Type B pancreatic cell (in vitro differentiated cells): ENCODE measurements around the gene CAPN5. TPM values are rescaled to one million over a fixed set of nuclear protein-coding genes. Genes with fewer than 3 reads are reported as not detected.

ENCODE experiments used
- DNase-seq: peaks from one replicate; pipeline ENCODE4 v3.0.0; 2021; ENCODE audit warnings: mixed read lengths; ENCODE audit not compliant: unreplicated experiment; ENCODE audit errors: extremely low spot score
- H3K27ac Mint-ChIP-seq: 2 replicates; pipeline ENCODE4 v1.8.0; 2021; ENCODE audit warnings: mild to moderate bottlenecking, mixed read lengths
- H3K27me3 Mint-ChIP-seq: 2 replicates; pipeline ENCODE4 v1.8.0; 2021; ENCODE audit warnings: mixed read lengths
- H3K36me3 Mint-ChIP-seq: 2 replicates; pipeline ENCODE4 v1.8.0; 2021; ENCODE audit warnings: mixed read lengths
- H3K4me1 Mint-ChIP-seq: one replicate; pipeline ENCODE4 v1.8.0; 2021; ENCODE audit warnings: mixed read lengths; ENCODE audit not compliant: unreplicated experiment
- H3K4me3 Mint-ChIP-seq: 2 replicates; pipeline ENCODE4 v1.8.0; 2021; ENCODE audit warnings: mild to moderate bottlenecking, mixed read lengths
- H3K9me3 Mint-ChIP-seq: 2 replicates; pipeline ENCODE4 v1.8.0; 2021; ENCODE audit warnings: mixed read lengths
- CTCF ChIP-seq: fragments of 200-600 bp; sonication (generic); conservative IDR thresholded peaks from 2 replicates; pipeline ENCODE4 v1.5.0; 2021; ENCODE audit warnings: antibody characterized with exemption, mild to moderate bottlenecking
- total RNA-seq: library from RNA; stranded (reverse); gene quantifications from 2 replicates; pipeline ENCODE4 v1.2.1, GENCODE V29; 2021; ENCODE audit warnings: low replicate concordance

The CAPN5 gene
- total RNA-seq, 1 donor from 2014 or later: 18.8 TPM

DNA sequence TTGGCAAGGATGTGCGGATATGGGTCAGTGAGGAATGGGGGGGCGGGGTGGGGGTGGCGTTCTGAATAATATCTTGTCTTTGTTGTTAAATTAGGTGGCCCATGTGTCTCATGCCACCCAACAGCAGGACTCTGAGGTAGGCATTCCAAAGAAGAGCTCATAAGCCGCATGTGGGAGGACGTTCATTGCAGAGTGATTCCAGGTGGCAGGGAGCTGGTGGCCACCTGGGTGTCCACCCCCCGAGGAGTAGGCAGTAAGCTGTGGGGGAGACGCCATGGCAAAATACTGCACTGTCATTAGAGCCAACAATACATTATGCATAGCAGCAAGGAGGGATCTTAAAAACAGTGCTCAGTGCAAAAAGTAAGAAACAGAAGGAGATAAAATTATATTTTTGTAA lies 14.3 kb upstream of the CAPN5 start:
- TF ChIP-seq CTCF: no peak
- H3K27ac Mint-ChIP-seq: no peak overlapping the region
- no peaks in the 10 kb centered on the region for H3K4me1 Mint-ChIP-seq
- DNase-seq: no peak
- no peaks in the 10 kb centered on the region for H3K9me3 Mint-ChIP-seq
- no peaks in the 10 kb centered on the region for H3K36me3 Mint-ChIP-seq
- H3K4me3 Mint-ChIP-seq: no peak overlapping the region
- H3K27me3 Mint-ChIP-seq: peaks cover 5% of the 10 kb centered on the region

GRCh38 chr11:77053217-77054015 lies 13.4 kb upstream of the CAPN5 start:
- TF ChIP-seq CTCF: no peak
- no peaks in the 10 kb centered on the region for H3K9me3 Mint-ChIP-seq
- no peak for DNase-seq
- no peaks in the 10 kb centered on the region for H3K36me3 Mint-ChIP-seq
- no peak overlapping the region for H3K27ac Mint-ChIP-seq
- no peak overlapping the region for H3K4me3 Mint-ChIP-seq
- H3K27me3 Mint-ChIP-seq: peaks cover 5% of the 10 kb centered on the region
- no peaks in the 10 kb centered on the region for H3K4me1 Mint-ChIP-seq

- H3K27ac Mint-ChIP-seq: no peak overlapping the region
- no peak for DNase-seq
- H3K4me1 Mint-ChIP-seq: no peaks in the 10 kb centered on the region
- no peak for TF ChIP-seq CTCF
- peaks cover 5% of the 10 kb centered on the region for H3K27me3 Mint-ChIP-seq
- H3K36me3 Mint-ChIP-seq: no peaks in the 10 kb centered on the region
- no peaks in the 10 kb centered on the region for H3K9me3 Mint-ChIP-seq
- H3K4me3 Mint-ChIP-seq: no peak overlapping the region
Measured at GRCh38 chr11:77054084-77054483, 12.7 kb upstream of the CAPN5 start.

DNA sequence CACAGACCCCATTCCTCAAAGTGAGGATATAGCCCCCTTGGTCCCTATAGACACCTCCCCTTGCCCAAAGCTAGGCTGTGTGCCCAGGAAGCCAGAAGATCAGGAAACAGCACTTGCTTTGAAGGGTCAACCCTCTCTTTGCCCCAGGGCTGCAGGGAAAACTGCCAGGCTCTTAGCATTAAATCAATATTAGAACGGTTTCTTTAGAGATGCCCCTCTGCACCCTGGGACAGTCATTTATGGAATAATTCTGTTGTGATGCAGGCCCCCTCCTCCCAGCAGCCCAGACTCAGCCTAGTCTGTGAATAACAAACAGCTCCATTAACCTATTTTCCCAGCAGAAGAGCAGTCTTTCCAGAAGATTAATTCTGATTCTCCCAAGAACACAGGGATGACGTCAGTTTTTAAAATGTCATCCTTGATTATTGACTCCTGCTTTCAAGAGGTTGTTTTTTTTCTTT lies 11.6 kb upstream of the CAPN5 start:
- Mint-ChIP-seq H3K9me3 (no peaks in the 10 kb centered on the region), H3K27ac (no peak overlapping the region), H3K36me3 (no peaks in the 10 kb centered on the region), H3K4me3 (no peak overlapping the region), H3K27me3 (peaks cover 10% of the 10 kb centered on the region), H3K4me1 (no peaks in the 10 kb centered on the region)
- TF ChIP-seq CTCF: no peak
- peak; percentile 39 for DNase-seq

GRCh38 chr11:77055913-77056312 lies 10.9 kb upstream of the CAPN5 start:
- H3K4me3 Mint-ChIP-seq: no peak overlapping the region

More at GRCh38 chr11:77055913-77056312, 10.9 kb upstream of the CAPN5 start:
- Mint-ChIP-seq H3K27ac (no peak overlapping the region), H3K36me3 (no peaks in the 10 kb centered on the region), H3K4me1 (no peaks in the 10 kb centered on the region), H3K27me3 (peaks cover 10% of the 10 kb centered on the region), H3K9me3 (no peaks in the 10 kb centered on the region)
- DNase-seq: no peak
- TF ChIP-seq CTCF: no peak
